Parathyroid adenoma (tissue), 2 donors: Measurements from ENCODE around the gene ATP7B.

Experiments used
- H2AFZ ChIP-seq: fragments of 300-600 bp; sonication (generic); one replicate; pipeline ENCODE4 v1.7.0; 2017; ENCODE audit warnings: antibody characterized with exemption, mild to moderate bottlenecking
- H3K27ac ChIP-seq: fragments of 300-600 bp; sonication (generic); one replicate; pipeline ENCODE4 v1.7.0; 2017
- H3K27me3 ChIP-seq: fragments of 300-600 bp; sonication (generic); one replicate; pipeline ENCODE4 v1.7.0; 2017; ENCODE audit warnings: low read length; ENCODE audit not compliant: control insufficient read depth, insufficient read depth
- H3K36me3 ChIP-seq: fragments of 300-600 bp; sonication (generic); one replicate; pipeline ENCODE4 v1.7.0; 2017; ENCODE audit warnings: low read length; ENCODE audit not compliant: control insufficient read depth, insufficient read depth
- H3K4me1 ChIP-seq: fragments of 300-600 bp; sonication (generic); one replicate; pipeline ENCODE4 v1.7.0; 2017; ENCODE audit warnings: control low read depth
- H3K4me2 ChIP-seq: fragments of 300-600 bp; sonication (generic); one replicate; pipeline ENCODE4 v1.7.0; 2017; ENCODE audit warnings: low read length
- H3K4me3 ChIP-seq: fragments of 300-600 bp; sonication (generic); one replicate; pipeline ENCODE4 v1.7.0; 2017; ENCODE audit warnings: low read depth, low read length
- H3K79me2 ChIP-seq: fragments of 300-600 bp; sonication (generic); one replicate; pipeline ENCODE4 v1.7.0; 2017; ENCODE audit warnings: control low read depth
- H3K9ac ChIP-seq: fragments of 300-600 bp; sonication (generic); one replicate; pipeline ENCODE4 v1.7.0; 2017; ENCODE audit warnings: mild to moderate bottlenecking
- H3K9me3 ChIP-seq: fragments of 300-600 bp; sonication (generic); one replicate; pipeline ENCODE4 v1.7.0; 2017; ENCODE audit warnings: low read length; ENCODE audit not compliant: control insufficient read depth
- CTCF ChIP-seq: fragments of 300-600 bp; sonication (generic); IDR thresholded peaks from one replicate; pipeline ENCODE4 v1.7.0; 2017; ENCODE audit warnings: antibody characterized with exemption, mild to moderate bottlenecking
- donor health status: primary hyperparathyroidism.

ATP7B gene

GRCh38 chr13:52022356-52022755 lies 11.1 kb upstream of the ATP7B start:
- H3K4me3 ChIP-seq, result no peak overlapping the region
- H3K9ac ChIP-seq, result no peak overlapping the region
- no peak for TF ChIP-seq CTCF
- H3K36me3 ChIP-seq, result no peaks in the 10 kb centered on the region
- no peaks in the 10 kb centered on the region for H3K27me3 ChIP-seq
- H3K4me1 ChIP-seq, result no peaks in the 10 kb centered on the region
- no peak overlapping the region for H3K27ac ChIP-seq
- no peak overlapping the region for H3K4me2 ChIP-seq
- H3K79me2 ChIP-seq, result no peaks in the 10 kb centered on the region
- H3K9me3 ChIP-seq, result no peaks in the 10 kb centered on the region
- H2AFZ ChIP-seq, result no peak overlapping the region

- no peak for TF ChIP-seq CTCF
- no peaks in the 10 kb centered on the region for H3K79me2 ChIP-seq
- H2AFZ ChIP-seq, result no peak overlapping the region
- no peaks in the 10 kb centered on the region for H3K9me3 ChIP-seq
- H3K36me3 ChIP-seq, result no peaks in the 10 kb centered on the region
- H3K27me3 ChIP-seq, result no peaks in the 10 kb centered on the region
- H3K4me3 ChIP-seq, result no peak overlapping the region
- H3K4me2 ChIP-seq, result no peak overlapping the region
- H3K4me1 ChIP-seq, result no peaks in the 10 kb centered on the region
- no peak overlapping the region for H3K27ac ChIP-seq
- H3K9ac ChIP-seq, result no peak overlapping the region
These were observed 8.9 kb upstream of the ATP7B start for GRCh38 chr13:52020191-52020590.

- no peak overlapping the region for H3K4me3 ChIP-seq
- H3K9me3 ChIP-seq, result no peaks in the 10 kb centered on the region
- no peaks in the 10 kb centered on the region for H3K4me1 ChIP-seq
- H3K27me3 ChIP-seq, result no peaks in the 10 kb centered on the region
- H3K79me2 ChIP-seq, result peaks cover 4% of the 10 kb centered on the region
- H3K4me2 ChIP-seq, result no peak overlapping the region
- no peak overlapping the region for H2AFZ ChIP-seq
- no peak for TF ChIP-seq CTCF
- no peak overlapping the region for H3K27ac ChIP-seq
- no peak overlapping the region for H3K9ac ChIP-seq
- H3K36me3 ChIP-seq, result no peaks in the 10 kb centered on the region
These were observed 5.0 kb upstream of the ATP7B start for GRCh38 chr13:52016296-52016695.

- no peak for TF ChIP-seq CTCF
- Histone ChIP-seq H3K79me2 (peaks cover 4% of the 10 kb centered on the region), H3K9ac (no peak overlapping the region), H2AFZ (peak overlapping the region; percentile 76), H3K4me2 (peak overlapping the region; percentile 68), H3K27me3 (no peaks in the 10 kb centered on the region), H3K4me3 (peak overlapping the region; percentile 89), H3K27ac (peak overlapping the region; percentile 25), H3K9me3 (no peaks in the 10 kb centered on the region), H3K4me1 (no peaks in the 10 kb centered on the region), H3K36me3 (no peaks in the 10 kb centered on the region)
These were observed 1.2 kb upstream of the ATP7B start for GRCh38 chr13:52012512-52012836.

- H2AFZ ChIP-seq, result peak within 1 kb of the TSS; percentile 89
- peaks cover 4% of the 10 kb centered on the region for H3K79me2 ChIP-seq
- TF ChIP-seq CTCF, result no peak
- H3K27ac ChIP-seq, result peak within 1 kb of the TSS; percentile 74
- H3K4me3 ChIP-seq, result peak within 1 kb of the TSS; percentile 89
- H3K9me3 ChIP-seq, result no peaks in the 10 kb centered on the region
- no peaks in the 10 kb centered on the region for H3K27me3 ChIP-seq
- no peaks in the 10 kb centered on the region for H3K36me3 ChIP-seq
- H3K9ac ChIP-seq, result no peak within 1 kb of the TSS
- H3K4me2 ChIP-seq, result peak within 1 kb of the TSS; percentile 81
- H3K4me1 ChIP-seq, result no peaks in the 10 kb centered on the region
These were observed 622 bp upstream of the ATP7B start, which contains the start of gene ALG11 for GRCh38 chr13:52011632-52012511. ALG11 (plus strand) TSS chr13:52012398; CDS start chr13:52012419, 21 bp downstream.
